Temporal lobe (tissue), 2 donors: ENCODE measurements around the gene SIDT1. TPM values are rescaled to one million over a fixed set of nuclear protein-coding genes. Genes with fewer than 3 reads are reported as not detected.

ENCODE experiments used
- small RNA-seq: library from RNA; depleted of rRNA; stranded (forward); fragments of <200 nt; gene quantifications from one replicate; pipeline ENCODE3, GENCODE V24; 2014; ENCODE audit warnings: low replicate concordance
- total RNA-seq: library from RNA; depleted of rRNA; stranded (reverse); fragments of >200 nt; gene quantifications from one replicate; pipeline ENCODE4 v1.2.3, GENCODE V29; 2014

Gene SIDT1
- total RNA-seq, 1 donor from 2014 or later, result 3.7 TPM

Small RNA genes within 50 kb of the gene (small RNA-seq; reads per million reads assigned to genes)
- gene MIR4446, result 0.11 reads per million
- gene RN7SL767P, result not detected

Other genes with a start within 250 kb of the SIDT1 start
- 5.4 TPM for gene CFAP44, start 91.1 kb upstream of the SIDT1 start, total RNA-seq
- gene SPICE1, start 17.4 kb upstream of the SIDT1 start, total RNA-seq, result 9.1 TPM
- gene USF3, start 164.1 kb downstream of the SIDT1 start, total RNA-seq, result 20.4 TPM
- 47.7 TPM for gene NAA50, start 213.7 kb downstream of the SIDT1 start, total RNA-seq
- gene ATP6V1A, start 214.5 kb downstream of the SIDT1 start, total RNA-seq, result 145 TPM